H1 (cell line): Measurements from ENCODE around the gene TMEM115.

ENCODE experiments used
- CHD7 ChIP-seq: fragments of 300-600 bp; sonication (generic); IDR thresholded peaks from 2 replicates; pipeline ENCODE4 v1.7.1; 2012; ENCODE audit warnings: low read length, moderate library complexity, mild to moderate bottlenecking, inconsistent platforms; ENCODE audit not compliant: insufficient replicate concordance
- CREB1 ChIP-seq: IDR thresholded peaks from 2 replicates; pipeline ENCODE4 v1.6.1; 2012; ENCODE audit warnings: inconsistent platforms
- CTCF ChIP-seq, 3 experiments: IDR thresholded peaks; 1 replicate in 2 of 3; 2 replicates in 1 of 3; pipeline versions ENCODE4 v1.5.1 to v1.6.1; 2011; ENCODE audit warnings: low read length in 3 of 3, mild to moderate bottlenecking in 3 of 3, inconsistent platforms in 2 of 3, low read depth in 1 of 3, moderate library complexity in 1 of 3; ENCODE audit not compliant: insufficient read depth in 1 of 3; ENCODE audit errors: control extremely low read depth in 1 of 3
- MAX ChIP-seq: IDR thresholded peaks from 2 replicates; pipeline ENCODE4 v1.6.1; 2012; ENCODE audit warnings: inconsistent platforms
- TCF12 ChIP-seq: IDR thresholded peaks from 2 replicates; pipeline ENCODE4 v1.6.1; 2011; ENCODE audit warnings: low read depth, mild to moderate bottlenecking, low read length

GRCh38 chr3:50338965-50339364 lies 20.4 kb downstream of the TMEM115 start:
- TF ChIP-seq CTCF (IDR thresholded peaks at IDR 0.05; ENCODE audit: control extremely low read depth in 1 of 3, insufficient read depth in 1 of 3, low read depth in 1 of 3, low read length in 3 of 3) (no peak), CHD7 (no peak), CREB1 (no peak), TCF12 (no peak), MAX (no peak)
